OCI-LY3 (cell line): ENCODE measurements around the gene SETDB1.

Source experiments
- EZH2phosphoT487 ChIP-seq: fragments of 200-600 bp; shearing (Covaris generic); IDR thresholded peaks from 2 replicates; pipeline ENCODE4 v1.6.1; 2018; ENCODE audit warnings: antibody characterized with exemption, mixed run types, low read depth
- TF ChIP-seq, protein P1 (sequence below): fragments of 200-600, 300-600 bp; sonication (generic); IDR thresholded peaks from 2 replicates; pipeline ENCODE4 v1.5.1; 2014; ENCODE audit warnings: antibody characterized with exemption, low read length, low read depth

DNA sequence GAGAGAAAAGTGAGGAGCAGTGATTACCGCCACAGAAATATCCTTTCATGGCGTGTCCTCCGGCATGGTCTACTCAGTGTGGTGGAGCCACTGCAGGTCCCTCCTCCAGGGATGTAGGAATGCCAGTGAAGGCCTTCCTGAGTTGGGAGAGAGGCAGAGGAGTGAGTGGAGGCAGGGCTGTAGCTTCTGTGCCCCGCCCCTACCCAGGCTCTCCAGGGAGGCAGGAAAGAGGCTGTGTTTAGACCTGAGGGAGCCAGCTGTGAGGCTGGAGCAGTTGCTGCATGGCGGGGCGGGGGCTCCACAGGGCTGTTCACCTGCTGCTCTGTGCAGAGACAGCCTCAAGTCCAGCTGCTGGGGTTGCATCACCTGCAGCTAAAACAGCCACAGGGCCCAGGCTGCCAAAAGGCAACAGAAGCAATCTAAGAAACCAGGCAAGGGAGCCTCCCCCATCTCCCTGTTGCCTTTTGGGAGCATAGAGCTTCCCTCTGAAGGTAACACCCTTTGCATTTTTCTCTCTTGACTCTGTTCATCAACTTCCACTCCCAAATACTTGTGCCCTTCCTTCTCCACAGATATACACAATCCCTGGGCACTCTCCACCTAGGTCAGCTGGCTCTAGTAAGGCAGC lies 55.1 kb downstream of the SETDB1 start:
- TF ChIP-seq, protein P1, sequence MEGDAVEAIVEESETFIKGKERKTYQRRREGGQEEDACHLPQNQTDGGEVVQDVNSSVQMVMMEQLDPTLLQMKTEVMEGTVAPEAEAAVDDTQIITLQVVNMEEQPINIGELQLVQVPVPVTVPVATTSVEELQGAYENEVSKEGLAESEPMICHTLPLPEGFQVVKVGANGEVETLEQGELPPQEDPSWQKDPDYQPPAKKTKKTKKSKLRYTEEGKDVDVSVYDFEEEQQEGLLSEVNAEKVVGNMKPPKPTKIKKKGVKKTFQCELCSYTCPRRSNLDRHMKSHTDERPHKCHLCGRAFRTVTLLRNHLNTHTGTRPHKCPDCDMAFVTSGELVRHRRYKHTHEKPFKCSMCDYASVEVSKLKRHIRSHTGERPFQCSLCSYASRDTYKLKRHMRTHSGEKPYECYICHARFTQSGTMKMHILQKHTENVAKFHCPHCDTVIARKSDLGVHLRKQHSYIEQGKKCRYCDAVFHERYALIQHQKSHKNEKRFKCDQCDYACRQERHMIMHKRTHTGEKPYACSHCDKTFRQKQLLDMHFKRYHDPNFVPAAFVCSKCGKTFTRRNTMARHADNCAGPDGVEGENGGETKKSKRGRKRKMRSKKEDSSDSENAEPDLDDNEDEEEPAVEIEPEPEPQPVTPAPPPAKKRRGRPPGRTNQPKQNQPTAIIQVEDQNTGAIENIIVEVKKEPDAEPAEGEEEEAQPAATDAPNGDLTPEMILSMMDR: no peak
- no peak for TF ChIP-seq EZH2phosphoT487
